ENCODE data around the gene ELMO3. TPM values are rescaled to one million over a fixed set of nuclear protein-coding genes. Genes with fewer than 3 reads are reported as not detected.

ELMO3 gene
- total RNA-seq, 2 donors from 2014 or later: 3.0 to 3.1 TPM

DNA sequence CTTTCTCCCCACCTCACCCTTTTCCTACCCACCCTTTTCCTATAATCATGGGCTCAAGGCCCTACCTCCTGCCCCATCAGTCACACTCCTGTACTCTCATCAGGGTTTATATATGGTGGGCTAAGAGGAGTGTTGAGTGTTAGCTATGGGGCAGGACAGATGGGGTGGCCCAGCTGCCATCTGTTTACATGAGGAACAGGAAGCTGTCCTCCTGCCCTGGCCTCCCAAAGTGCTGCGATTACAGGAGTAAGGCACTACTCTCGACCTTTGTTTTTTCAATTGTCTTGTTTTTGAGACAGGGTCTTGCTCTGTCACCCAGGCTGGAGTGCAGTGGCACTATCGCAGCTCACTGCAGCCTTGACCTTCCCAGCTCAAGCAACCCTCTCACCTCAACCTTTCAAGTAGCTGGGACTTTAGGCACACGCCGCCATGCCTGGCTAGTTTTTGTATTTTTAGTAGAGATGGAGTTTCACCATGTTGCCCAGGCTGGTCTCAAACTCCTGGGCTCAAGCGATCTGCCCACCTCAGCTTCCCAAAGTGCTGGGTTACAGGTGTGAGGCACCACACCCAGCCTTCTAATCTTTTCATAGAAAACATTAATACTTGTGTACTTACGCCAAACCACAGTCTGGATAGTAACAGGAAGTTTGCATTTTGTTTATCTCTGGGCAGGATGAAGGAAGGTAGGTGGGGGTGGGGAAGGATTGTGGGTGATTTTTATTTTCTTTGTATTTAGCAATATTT is 40.9 kb upstream of the ELMO3 start:
- no peaks in the 10 kb centered on the region for H3K9me3 Mint-ChIP-seq
- peaks cover 0 to 7% of the 10 kb centered on the region in 2 donors for H3K36me3 Mint-ChIP-seq (ENCODE audit: insufficient read depth in 2 of 2)
- H3K27me3 Mint-ChIP-seq (ENCODE audit: low read depth): peaks cover 15% of the 10 kb centered on the region
- ATAC-seq (replicated peaks in 1 of 2): no peak
- DNase-seq: no peak
- H3K4me1 Mint-ChIP-seq (ENCODE audit: low read depth): peaks cover 70% of the 10 kb centered on the region
- peak overlapping the region; percentile 93 to 94 for H3K4me3 Mint-ChIP-seq
- H3K27ac Mint-ChIP-seq: peak overlapping the region; percentile 96

DNA sequence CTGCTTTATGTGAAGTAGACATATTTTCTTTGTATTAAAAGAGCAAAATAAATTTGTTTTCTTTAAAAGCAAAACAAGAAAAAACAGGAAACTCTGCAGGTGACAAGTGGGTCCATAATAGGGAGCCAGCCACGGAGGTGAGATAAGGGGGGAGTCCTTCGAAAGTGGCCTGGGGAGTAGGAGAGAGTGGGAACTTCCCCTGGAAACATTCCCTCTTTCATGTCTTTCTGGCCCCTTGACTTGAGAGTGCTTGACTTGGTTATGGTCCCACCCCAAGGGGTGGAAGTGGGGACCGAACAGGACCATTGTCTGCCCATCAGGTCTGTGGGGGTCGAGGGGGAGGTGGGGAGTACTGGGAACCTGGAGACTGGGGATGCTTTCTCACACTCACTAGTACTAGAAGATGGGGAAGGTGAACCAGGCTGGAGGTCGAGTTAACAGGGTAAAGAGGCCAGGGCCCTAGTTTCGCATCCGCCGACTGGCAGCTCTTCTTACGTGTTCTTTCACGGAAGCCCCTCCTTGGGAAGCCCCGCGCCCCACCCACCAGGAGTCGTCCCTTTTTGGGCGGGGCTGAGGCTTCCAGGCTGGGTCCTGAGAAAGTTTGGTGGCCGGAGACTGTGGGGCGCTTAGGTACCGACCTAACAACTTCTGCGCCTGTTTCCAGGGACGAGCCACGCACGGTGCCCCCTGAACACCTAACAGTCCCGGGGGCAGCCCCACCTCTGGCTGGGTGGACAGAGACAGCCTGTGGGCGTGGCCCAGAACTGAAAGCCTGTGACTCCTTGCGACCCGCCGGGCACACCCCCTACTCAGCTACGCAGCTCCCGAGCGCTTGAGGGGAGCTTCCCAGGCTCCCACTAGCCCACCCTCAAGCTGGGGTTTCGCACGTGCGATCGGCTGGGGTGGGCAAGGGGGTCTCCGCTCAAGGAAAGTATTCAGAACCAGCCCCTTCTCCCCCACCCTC is 40.0 kb upstream of the ELMO3 start:
- peak; percentile 61 to 65 for ATAC-seq (replicated peaks in 1 of 2)
- Mint-ChIP-seq H3K27ac (peak overlapping the region; percentile 96), H3K36me3 (ENCODE audit: insufficient read depth in 2 of 2) (peaks cover 0 to 6% of the 10 kb centered on the region in 2 donors), H3K9me3 (no peaks in the 10 kb centered on the region), H3K27me3 (ENCODE audit: low read depth) (peaks cover 13% of the 10 kb centered on the region), H3K4me3 (peak overlapping the region; percentile 93 to 94), H3K4me1 (ENCODE audit: low read depth) (peaks cover 64% of the 10 kb centered on the region)
- DNase-seq: peak; percentile 91 to 92

DNA sequence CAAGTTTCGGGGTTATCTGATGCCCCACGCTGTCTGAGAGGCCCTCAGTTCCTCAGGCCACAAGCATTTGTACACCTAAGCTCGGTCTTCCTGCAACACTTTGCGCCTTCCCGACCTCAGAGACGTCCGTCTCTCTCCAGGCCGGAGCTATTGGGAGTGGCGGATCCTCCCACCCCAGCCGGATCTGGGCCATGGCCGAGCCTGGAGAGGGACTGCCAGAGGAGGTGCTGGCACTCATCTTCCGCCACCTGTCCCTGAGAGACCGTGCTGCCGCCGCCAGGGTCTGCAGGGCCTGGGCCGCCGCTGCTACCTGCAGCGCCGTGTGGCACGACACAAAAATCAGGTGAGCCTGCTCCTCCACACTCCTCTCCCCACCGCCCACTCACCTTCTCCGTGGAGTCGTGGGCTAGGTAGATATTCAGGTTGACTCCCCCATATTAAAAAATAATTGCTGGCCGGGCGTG is 37.3 kb upstream of the ELMO3 start:
- DNase-seq (no peak), ATAC-seq (replicated peaks in 1 of 2) (no peak)
- H3K4me1 Mint-ChIP-seq (ENCODE audit: low read depth): peaks cover 59% of the 10 kb centered on the region
- peaks cover 21% of the 10 kb centered on the region for H3K27me3 Mint-ChIP-seq (ENCODE audit: low read depth)
- H3K36me3 Mint-ChIP-seq (ENCODE audit: insufficient read depth in 2 of 2): peaks cover 0 to 6% of the 10 kb centered on the region in 2 donors
- peak overlapping the region; percentile 54 to 75 for H3K4me3 Mint-ChIP-seq
- no peak overlapping the region for H3K27ac Mint-ChIP-seq
- no peaks in the 10 kb centered on the region for H3K9me3 Mint-ChIP-seq

DNA sequence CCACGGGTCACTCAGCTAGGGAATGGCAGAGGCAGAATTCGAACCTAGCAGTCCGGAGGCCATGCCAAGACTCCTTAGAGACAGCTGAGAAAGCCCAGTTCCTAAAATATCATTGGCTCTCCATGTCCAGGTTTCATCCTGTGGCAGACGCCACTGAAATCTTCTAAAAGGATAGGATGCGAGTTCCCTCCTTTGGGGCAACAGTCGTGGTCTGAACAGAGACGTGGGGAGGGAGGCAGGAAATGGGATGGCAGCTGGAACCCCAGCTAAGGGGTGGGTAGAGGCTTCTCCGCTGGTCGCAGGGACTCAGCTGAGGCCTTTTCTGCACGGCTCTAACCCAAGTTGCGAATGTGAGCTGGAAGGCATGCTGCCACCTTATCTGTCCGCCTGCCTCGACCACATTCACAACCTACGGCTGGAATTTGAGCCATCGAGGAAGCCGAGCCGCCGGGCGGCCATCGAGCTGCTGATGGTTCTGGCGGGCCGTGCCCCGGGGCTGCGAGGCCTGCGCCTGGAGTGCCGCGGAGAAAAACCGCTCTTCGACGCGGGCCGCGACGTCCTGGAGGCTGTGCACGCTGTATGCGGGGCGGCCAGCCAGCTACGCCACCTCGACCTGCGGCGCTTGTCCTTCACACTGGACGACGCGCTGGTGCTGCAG is 36.3 kb upstream of the ELMO3 start:
- H3K4me3 Mint-ChIP-seq: peak overlapping the region; percentile 62 to 75
- DNase-seq (no peak), ATAC-seq (replicated peaks in 1 of 2) (no peak)
- no peaks in the 10 kb centered on the region for H3K9me3 Mint-ChIP-seq
- H3K27ac Mint-ChIP-seq: no peak overlapping the region
- peaks cover 0 to 6% of the 10 kb centered on the region in 2 donors for H3K36me3 Mint-ChIP-seq (ENCODE audit: insufficient read depth in 2 of 2)
- peaks cover 31% of the 10 kb centered on the region for H3K27me3 Mint-ChIP-seq (ENCODE audit: low read depth)
- H3K4me1 Mint-ChIP-seq (ENCODE audit: low read depth): peaks cover 53% of the 10 kb centered on the region

DNA sequence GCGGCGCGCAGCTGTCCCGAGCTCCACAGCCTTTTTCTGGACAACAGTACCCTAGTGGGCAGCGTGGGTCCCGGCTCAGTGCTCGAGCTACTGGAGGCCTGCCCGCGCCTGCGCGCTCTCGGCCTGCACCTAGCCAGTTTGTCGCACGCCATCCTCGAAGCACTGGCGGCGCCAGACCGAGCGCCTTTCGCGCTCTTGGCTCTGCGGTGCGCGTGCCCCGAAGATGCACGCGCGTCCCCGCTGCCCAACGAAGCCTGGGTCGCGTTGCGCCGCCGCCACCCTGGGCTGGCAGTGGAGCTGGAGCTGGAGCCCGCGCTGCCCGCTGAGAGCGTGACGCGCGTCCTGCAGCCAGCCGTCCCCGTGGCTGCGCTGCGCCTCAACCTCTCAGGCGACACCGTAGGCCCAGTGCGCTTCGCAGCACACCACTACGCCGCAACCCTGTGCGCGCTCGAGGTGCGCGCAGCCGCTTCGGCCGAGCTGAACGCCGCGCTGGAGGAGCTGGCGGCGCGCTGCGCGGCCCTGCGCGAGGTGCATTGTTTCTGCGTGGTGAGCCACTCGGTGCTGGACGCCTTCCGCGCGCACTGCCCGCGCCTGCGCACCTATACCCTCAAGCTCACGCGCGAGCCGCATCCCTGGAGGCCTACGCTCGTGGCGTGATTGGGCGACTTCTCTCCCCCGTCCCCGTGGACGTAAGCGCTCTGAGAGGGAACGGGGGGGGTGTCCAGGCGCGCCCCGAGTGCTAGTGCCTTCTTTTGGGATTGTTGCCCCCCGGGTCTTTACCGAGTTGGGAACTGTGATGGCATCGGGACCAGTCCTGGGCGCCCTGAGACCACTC is 35.5 kb upstream of the ELMO3 start:
- no peaks in the 10 kb centered on the region for H3K9me3 Mint-ChIP-seq
- H3K27ac Mint-ChIP-seq: no peak overlapping the region
- DNase-seq: peak; percentile 60 to 61
- H3K27me3 Mint-ChIP-seq (ENCODE audit: low read depth): peaks cover 39% of the 10 kb centered on the region
- peaks cover 0 to 6% of the 10 kb centered on the region in 2 donors for H3K36me3 Mint-ChIP-seq (ENCODE audit: insufficient read depth in 2 of 2)
- H3K4me3 Mint-ChIP-seq: peak overlapping the region; percentile 62 to 75
- ATAC-seq (replicated peaks in 1 of 2): peak; percentile 3 to 8
- H3K4me1 Mint-ChIP-seq (ENCODE audit: low read depth): peaks cover 49% of the 10 kb centered on the region

DNA sequence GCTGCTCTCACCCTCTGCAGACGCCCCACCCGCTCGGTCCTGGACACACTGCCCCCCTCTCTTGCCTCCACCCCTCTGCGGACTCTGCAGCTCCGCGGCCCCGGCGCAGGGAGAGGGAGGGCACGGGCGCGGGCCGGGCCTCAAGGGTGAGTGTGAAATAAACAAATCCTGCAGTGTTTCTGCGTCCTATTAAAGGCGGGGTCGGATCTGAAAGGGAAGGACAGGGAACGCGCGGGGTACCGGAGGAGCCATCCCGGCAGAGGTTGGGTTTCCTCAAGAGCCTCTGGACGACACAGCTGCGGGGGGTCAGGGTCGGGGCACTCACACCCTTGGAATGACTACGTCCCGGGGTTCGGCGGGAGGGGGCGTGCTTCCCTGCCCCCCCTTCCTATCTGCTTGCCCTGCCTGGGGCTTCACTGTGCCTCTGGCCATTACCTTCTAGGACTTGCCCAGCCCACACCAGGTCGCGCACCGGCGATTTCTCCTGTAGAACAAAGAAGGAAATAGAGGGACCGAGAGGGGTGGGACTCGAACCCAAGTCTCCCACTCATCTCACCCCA is 34.9 kb upstream of the ELMO3 start:
- H3K4me1 Mint-ChIP-seq (ENCODE audit: low read depth): peaks cover 46% of the 10 kb centered on the region
- no peak for ATAC-seq (replicated peaks in 1 of 2)
- H3K27ac Mint-ChIP-seq: no peak overlapping the region
- H3K36me3 Mint-ChIP-seq (ENCODE audit: insufficient read depth in 2 of 2): peaks cover 0 to 6% of the 10 kb centered on the region in 2 donors
- peaks cover 46% of the 10 kb centered on the region for H3K27me3 Mint-ChIP-seq (ENCODE audit: low read depth)
- H3K4me3 Mint-ChIP-seq: peak overlapping the region; percentile 62 to 75
- H3K9me3 Mint-ChIP-seq: no peaks in the 10 kb centered on the region
- peak in 1 of 2 donors; percentile 15 for DNase-seq

DNA sequence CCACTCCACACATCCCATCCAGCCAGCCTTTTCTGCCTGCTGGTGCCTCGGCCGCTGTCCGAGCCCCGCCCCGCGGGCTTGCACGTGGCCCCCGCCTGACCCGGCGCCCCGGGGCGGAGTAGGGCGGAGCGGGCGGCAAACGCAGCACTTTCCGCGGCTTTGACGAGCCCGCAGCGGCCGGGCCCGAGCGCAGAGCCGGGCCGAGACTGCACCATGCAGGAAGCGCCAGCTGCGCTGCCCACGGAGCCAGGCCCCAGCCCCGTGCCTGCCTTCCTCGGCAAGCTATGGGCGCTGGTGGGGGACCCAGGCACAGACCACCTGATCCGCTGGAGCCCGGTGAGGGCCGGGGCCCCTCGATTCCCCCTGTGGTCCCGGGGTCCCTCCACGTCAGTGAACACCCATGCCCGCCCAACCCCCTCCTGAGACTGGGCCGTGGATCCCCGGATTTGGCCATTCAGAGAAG is 34.3 kb upstream of the ELMO3 start, which contains the start of gene HSF4:
Gene HSF4 (plus strand): TSS at position 147 of the 463 bp plus-strand sequence. CDS start 67 bp downstream, at position 214.
- H3K36me3 Mint-ChIP-seq (ENCODE audit: insufficient read depth in 2 of 2): peaks cover 0 to 6% of the 10 kb centered on the region in 2 donors
- no peaks in the 10 kb centered on the region for H3K9me3 Mint-ChIP-seq
- DNase-seq (peak in 1 of 2 donors; percentile 38), ATAC-seq (replicated peaks in 1 of 2) (no peak)
- H3K4me1 Mint-ChIP-seq (ENCODE audit: low read depth): peaks cover 48% of the 10 kb centered on the region
- H3K4me3 Mint-ChIP-seq: peak within 1 kb of the TSS; percentile 74 to 75
- no peak within 1 kb of the TSS for H3K27ac Mint-ChIP-seq
- peaks cover 51% of the 10 kb centered on the region for H3K27me3 Mint-ChIP-seq (ENCODE audit: low read depth)

DNA sequence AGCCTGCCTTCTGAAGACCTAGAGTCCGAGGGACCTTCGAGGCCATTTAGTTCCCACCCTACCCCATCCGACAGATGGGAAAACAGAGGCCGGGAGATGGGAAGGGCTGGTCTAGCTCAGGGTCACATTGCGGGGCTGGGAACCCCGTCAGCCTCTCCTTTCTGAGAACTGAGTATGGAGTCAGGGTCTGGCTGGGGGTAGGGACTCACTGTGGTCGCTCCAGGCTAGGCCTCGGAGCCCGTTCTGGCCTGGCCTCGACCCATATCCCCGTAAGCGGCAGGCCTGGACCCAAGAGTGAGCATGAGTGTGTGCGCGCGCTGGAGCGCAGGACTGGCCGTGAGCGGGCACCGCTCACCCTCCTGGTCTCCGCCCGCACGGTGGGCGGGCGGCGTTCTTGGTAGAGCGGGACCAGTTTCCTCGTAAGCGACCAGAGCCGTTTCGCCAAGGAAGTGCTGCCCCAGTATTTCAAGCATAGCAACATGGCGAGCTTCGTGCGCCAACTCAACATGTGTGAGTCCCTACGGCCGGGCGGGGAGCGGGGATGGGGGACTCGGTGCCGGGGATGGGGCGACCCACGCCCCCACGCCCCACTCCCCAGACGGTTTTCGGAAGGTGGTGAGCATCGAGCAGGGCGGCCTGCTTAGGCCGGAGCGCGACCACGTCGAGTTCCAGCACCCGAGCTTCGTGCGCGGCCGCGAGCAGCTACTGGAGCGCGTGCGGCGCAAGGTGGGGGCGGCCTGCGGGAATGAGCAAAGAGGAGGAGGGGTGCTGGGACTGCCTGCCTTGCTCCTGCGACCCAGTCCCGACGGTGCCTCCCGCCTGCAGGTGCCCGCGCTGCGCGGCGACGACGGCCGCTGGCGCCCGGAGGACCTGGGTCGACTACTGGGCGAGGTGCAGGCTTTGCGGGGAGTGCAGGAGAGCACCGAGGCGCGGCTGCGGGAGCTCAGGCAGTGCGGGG is 33.5 kb upstream of the ELMO3 start:
- H3K4me1 Mint-ChIP-seq (ENCODE audit: low read depth): peaks cover 53% of the 10 kb centered on the region
- peaks cover 57% of the 10 kb centered on the region for H3K27me3 Mint-ChIP-seq (ENCODE audit: low read depth)

DNA sequence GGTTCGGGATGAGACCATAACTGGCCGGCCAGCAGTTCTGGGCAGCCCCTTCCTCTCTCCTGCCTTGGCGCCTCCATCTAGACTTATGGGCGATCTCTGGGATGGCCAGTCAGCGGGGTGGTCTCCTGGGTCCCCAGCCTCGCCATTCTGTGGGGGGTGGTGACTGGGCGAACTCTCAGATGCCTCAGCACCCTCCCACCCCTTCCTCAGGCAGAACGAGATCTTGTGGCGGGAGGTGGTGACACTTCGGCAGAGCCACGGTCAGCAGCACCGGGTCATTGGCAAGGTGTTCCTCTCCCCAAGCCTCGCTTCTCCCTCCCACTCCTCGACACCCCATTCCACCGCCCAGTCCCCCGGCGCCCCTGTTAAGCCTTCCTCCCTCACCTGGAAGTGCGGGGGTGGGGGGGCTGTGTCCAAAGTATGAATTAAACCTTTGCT is 32.8 kb upstream of the ELMO3 start:
- H3K9me3 Mint-ChIP-seq: no peaks in the 10 kb centered on the region
- DNase-seq (no peak), ATAC-seq (replicated peaks in 1 of 2) (no peak)
- peaks cover 0 to 3% of the 10 kb centered on the region in 2 donors for H3K36me3 Mint-ChIP-seq (ENCODE audit: insufficient read depth in 2 of 2)
- no peak overlapping the region for H3K27ac Mint-ChIP-seq
- peaks cover 62% of the 10 kb centered on the region for H3K27me3 Mint-ChIP-seq (ENCODE audit: low read depth)
- H3K4me1 Mint-ChIP-seq (ENCODE audit: low read depth): peaks cover 51% of the 10 kb centered on the region
- H3K4me3 Mint-ChIP-seq: peak overlapping the region in 1 of 2 donors; percentile 57

More for the DNA sequence above, 33.5 kb upstream of the ELMO3 start:
- Mint-ChIP-seq H3K4me3 (peak overlapping the region; percentile 60 to 74), H3K9me3 (no peaks in the 10 kb centered on the region), H3K36me3 (ENCODE audit: insufficient read depth in 2 of 2) (peaks cover 0 to 6% of the 10 kb centered on the region in 2 donors), H3K27ac (no peak overlapping the region)
- DNase-seq (peak in 1 of 2 donors; percentile 27), ATAC-seq (replicated peaks in 1 of 2) (no peak)

DNA sequence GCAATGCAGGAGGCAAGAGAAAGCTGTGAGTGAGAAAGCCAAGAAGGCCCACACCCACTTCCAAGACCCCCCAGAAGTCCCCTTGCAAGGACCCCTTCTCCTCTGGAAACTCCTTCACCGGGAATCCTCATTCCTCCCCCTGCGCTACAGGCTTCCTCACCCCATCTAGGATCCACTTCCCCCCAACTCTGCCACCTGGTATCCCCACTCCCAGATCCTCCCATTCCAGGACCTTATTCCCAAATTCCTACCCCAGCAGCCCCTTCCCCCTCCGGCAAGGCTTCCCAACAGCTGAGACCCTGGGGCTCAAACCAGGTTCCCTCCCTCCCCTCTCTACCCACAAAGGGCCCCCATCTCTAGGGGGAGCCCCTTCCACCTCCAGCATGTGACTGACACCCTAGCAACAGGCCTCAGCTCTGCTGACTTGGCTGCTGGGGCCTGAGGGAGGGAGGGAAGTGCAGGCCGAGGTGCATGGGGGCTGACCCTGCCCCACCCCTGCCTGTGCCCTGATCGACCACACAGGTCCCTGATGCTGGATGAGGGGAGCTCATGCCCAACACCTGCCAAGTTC is 32.2 kb upstream of the ELMO3 start:
- no peak for ATAC-seq (replicated peaks in 1 of 2)
- H3K27ac Mint-ChIP-seq: no peak overlapping the region
- no peak for DNase-seq
- peak overlapping the region in 1 of 2 donors; percentile 57 for H3K4me3 Mint-ChIP-seq
- peaks cover 0 to 3% of the 10 kb centered on the region in 2 donors for H3K36me3 Mint-ChIP-seq (ENCODE audit: insufficient read depth in 2 of 2)
- H3K9me3 Mint-ChIP-seq: no peaks in the 10 kb centered on the region
- peaks cover 68% of the 10 kb centered on the region for H3K27me3 Mint-ChIP-seq (ENCODE audit: low read depth)
- peaks cover 52% of the 10 kb centered on the region for H3K4me1 Mint-ChIP-seq (ENCODE audit: low read depth)

Data from activated T-cell treated with anti-CD3 and anti-CD28 coated beads, Interleukin-2, amount 50 U/mL, for 72 hours (primary cell).